ENCODE data around the gene FSTL1.

- TF ChIP-seq CTCF (IDR thresholded peaks at IDR 0.05) (no peak), POLR2A (IDR thresholded peaks at IDR 0.05) (no peak)
Observed at GRCh38 chr3:120460181-120460790, 9.5 kb upstream of the FSTL1 start.
